ENCODE data around the gene CPNE5. TPM values are rescaled to one million over a fixed set of nuclear protein-coding genes. Genes with fewer than 3 reads are reported as not detected.

The CPNE5 gene
- polyA plus RNA-seq, 3 donors, result 0.47 to 0.85 (median 0.82) TPM

DNA sequence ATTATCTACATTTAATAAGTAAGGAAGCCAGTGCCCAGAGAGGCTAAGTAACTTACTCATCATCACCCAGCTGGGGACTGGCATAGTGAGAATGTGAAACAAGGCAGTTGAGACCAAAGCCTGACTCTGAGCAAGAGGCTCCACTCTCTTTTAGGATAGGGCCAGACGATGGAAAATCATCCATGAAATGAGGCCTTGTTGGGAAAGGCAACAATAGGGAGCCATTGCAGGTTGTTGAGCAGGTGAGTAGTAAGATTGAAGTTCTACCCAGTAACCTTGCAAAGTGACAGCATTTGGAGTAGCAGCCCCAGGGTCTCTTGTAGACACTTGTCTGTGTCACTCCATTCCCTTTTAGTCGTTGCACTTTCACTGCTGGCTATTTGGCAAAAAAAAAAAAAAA lies 2.5 kb upstream of the CPNE5 start:
- H3K27me3 ChIP-seq (ENCODE audit: control insufficient read depth in 2 of 2, insufficient read depth in 2 of 2, low read length in 2 of 2), result peaks cover 29 to 44% of the 10 kb centered on the region in 2 donors
- peaks cover 35% of the 10 kb centered on the region for H3K4me1 Mint-ChIP-seq

DNA sequence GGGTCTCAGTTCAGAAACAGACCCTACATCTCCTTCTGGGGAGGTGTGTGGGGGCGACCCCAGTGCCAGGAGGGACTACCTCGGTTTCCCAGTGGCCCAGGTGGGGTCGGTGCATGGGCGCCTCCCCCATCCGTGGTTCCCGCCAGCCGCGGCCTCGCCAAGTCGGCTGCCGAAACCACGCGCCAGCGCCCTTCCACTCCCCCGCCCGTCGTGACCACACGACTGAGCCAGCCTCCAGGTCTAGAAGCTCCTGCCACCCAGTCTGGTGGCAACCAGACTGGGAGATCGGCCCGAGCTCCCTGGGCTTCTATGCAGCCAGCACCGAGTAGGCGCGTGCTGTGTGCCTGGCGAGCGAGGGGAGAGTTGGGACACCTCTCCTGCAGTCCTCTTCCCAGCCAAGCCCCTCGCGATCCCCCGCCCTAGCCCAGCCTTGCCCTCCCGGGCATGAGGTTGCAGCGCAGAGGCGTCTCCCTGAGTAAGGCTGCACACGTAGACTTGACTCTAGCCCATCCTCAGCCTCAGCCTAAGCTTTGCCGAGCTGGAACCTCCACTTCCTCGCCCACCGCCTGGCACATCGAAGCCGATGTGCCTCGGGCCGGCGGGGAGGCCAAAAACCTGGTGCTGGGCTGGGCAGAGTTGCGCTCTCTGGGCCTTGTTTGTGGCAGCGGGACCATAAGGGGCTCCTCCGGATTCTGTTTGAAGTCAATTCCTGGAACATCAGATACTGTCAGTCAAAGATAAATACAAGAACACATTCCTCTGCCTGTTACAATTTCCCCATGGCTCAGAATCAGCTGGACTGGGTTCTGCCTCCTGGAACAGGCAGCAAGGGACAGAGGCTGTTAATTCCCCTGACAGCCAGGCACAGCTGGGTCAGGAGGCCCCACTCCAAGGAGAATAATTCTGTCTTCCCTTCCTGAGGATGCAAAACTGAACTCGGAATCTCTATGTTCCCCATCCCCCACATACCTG lies 1.5 kb upstream of the CPNE5 start:
- Histone ChIP-seq H2AFZ (ENCODE audit: insufficient read depth, low read depth, low read length, poor library complexity, severe bottlenecking) (peak overlapping the region; percentile 74), H3K9me3 (replicated peaks in 1 of 2; ENCODE audit: control insufficient read depth in 1 of 2, insufficient read depth in 1 of 2, low read length in 2 of 2) (peaks cover 0 to 22% of the 10 kb centered on the region in 2 donors), H3K36me3 (replicated peaks in 1 of 2; ENCODE audit: control insufficient read depth in 1 of 2, insufficient read depth in 2 of 2, low read length in 2 of 2) (no peaks in the 10 kb centered on the region), H3K27me3 (ENCODE audit: control insufficient read depth in 2 of 2, insufficient read depth in 2 of 2, low read length in 2 of 2) (peaks cover 29 to 46% of the 10 kb centered on the region in 2 donors), H3K4me1 (ENCODE audit: control insufficient read depth in 1 of 2, insufficient read depth in 2 of 2, low read length in 2 of 2) (peaks cover 26 to 34% of the 10 kb centered on the region in 2 donors), H3K4me2 (replicated peaks; ENCODE audit: extremely low read depth, low read length, poor library complexity, severe bottlenecking) (peak overlapping the region; percentile 78), H3K4me3 (replicated peaks in 1 of 3; ENCODE audit: low read depth in 2 of 3, low read length in 3 of 3) (peak overlapping the region in 1 of 3 experiments; percentile 68), H3K9ac (ENCODE audit: insufficient read depth, low read length, poor library complexity, severe bottlenecking) (peak overlapping the region; percentile 15), H3K27ac (ENCODE audit: low read depth in 1 of 2, low read length in 2 of 2) (no peak overlapping the region), H3K79me2 (ENCODE audit: insufficient read depth, low read length) (no peaks in the 10 kb centered on the region), H4K20me1 (ENCODE audit: insufficient read depth, low read length) (no peaks in the 10 kb centered on the region)
- H3K4me1 Mint-ChIP-seq, result peaks cover 35% of the 10 kb centered on the region
- peaks cover 8 to 15% of the 10 kb centered on the region in 2 donors for H3K36me3 Mint-ChIP-seq
- 13% methylated on average over 42 of the region's 44 CpGs for WGBS (ENCODE audit: insufficient coverage)
- H3K27me3 Mint-ChIP-seq (ENCODE audit: low read depth in 3 of 3), result peaks cover 42 to 56% (median 46%) of the 10 kb centered on the region in 3 donors
- intact Hi-C loops (cut with micrococcal nuclease), result loop anchor here in 1 of 2 donors (5.0 kb wide), 1 partner anchor 73 kb away; no protein-coding TSS in a partner anchor
- TF ChIP-seq, protein P1, sequence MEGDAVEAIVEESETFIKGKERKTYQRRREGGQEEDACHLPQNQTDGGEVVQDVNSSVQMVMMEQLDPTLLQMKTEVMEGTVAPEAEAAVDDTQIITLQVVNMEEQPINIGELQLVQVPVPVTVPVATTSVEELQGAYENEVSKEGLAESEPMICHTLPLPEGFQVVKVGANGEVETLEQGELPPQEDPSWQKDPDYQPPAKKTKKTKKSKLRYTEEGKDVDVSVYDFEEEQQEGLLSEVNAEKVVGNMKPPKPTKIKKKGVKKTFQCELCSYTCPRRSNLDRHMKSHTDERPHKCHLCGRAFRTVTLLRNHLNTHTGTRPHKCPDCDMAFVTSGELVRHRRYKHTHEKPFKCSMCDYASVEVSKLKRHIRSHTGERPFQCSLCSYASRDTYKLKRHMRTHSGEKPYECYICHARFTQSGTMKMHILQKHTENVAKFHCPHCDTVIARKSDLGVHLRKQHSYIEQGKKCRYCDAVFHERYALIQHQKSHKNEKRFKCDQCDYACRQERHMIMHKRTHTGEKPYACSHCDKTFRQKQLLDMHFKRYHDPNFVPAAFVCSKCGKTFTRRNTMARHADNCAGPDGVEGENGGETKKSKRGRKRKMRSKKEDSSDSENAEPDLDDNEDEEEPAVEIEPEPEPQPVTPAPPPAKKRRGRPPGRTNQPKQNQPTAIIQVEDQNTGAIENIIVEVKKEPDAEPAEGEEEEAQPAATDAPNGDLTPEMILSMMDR (IDR thresholded peaks at IDR 0.05), result no peak
- H3K9me3 Mint-ChIP-seq, result peaks cover 0 to 12% (median 5%) of the 10 kb centered on the region in 7 donors
- H3K4me3 Mint-ChIP-seq, result peak overlapping the region; percentile 77 to 92
- DNase-seq, result no peak
- no peak overlapping the region for H3K27ac Mint-ChIP-seq

More for the DNA sequence above, 2.5 kb upstream of the CPNE5 start:
- H3K9me3 Mint-ChIP-seq, result peaks cover 0 to 12% (median 5%) of the 10 kb centered on the region in 7 donors
- Histone ChIP-seq H3K27ac (ENCODE audit: low read depth in 1 of 2, low read length in 2 of 2) (no peak overlapping the region), H3K79me2 (ENCODE audit: insufficient read depth, low read length) (no peaks in the 10 kb centered on the region), H4K20me1 (ENCODE audit: insufficient read depth, low read length) (no peaks in the 10 kb centered on the region), H3K9me3 (replicated peaks in 1 of 2; ENCODE audit: control insufficient read depth in 1 of 2, insufficient read depth in 1 of 2, low read length in 2 of 2) (peaks cover 0 to 22% of the 10 kb centered on the region in 2 donors), H3K4me1 (ENCODE audit: control insufficient read depth in 1 of 2, insufficient read depth in 2 of 2, low read length in 2 of 2) (peaks cover 26 to 34% of the 10 kb centered on the region in 2 donors), H3K4me3 (replicated peaks in 1 of 3; ENCODE audit: low read depth in 2 of 3, low read length in 3 of 3) (no peak overlapping the region), H3K4me2 (replicated peaks; ENCODE audit: extremely low read depth, low read length, poor library complexity, severe bottlenecking) (no peak overlapping the region), H3K36me3 (replicated peaks in 1 of 2; ENCODE audit: control insufficient read depth in 1 of 2, insufficient read depth in 2 of 2, low read length in 2 of 2) (no peaks in the 10 kb centered on the region), H3K9ac (ENCODE audit: insufficient read depth, low read length, poor library complexity, severe bottlenecking) (no peak overlapping the region), H2AFZ (ENCODE audit: insufficient read depth, low read depth, low read length, poor library complexity, severe bottlenecking) (no peak overlapping the region)
- TF ChIP-seq, protein P1 (IDR thresholded peaks at IDR 0.05), result no peak
- no peak overlapping the region for H3K4me3 Mint-ChIP-seq
- peak overlapping the region in 1 of 7 donors; percentile 46 for H3K27ac Mint-ChIP-seq
- intact Hi-C loops (cut with micrococcal nuclease), result loop anchor here in 1 of 2 donors (5.0 kb wide), 1 partner anchor 74 kb away; no protein-coding TSS in a partner anchor
- H3K27me3 Mint-ChIP-seq (ENCODE audit: low read depth in 3 of 3), result peaks cover 42 to 51% (median 44%) of the 10 kb centered on the region in 3 donors
- peaks cover 8 to 15% of the 10 kb centered on the region in 2 donors for H3K36me3 Mint-ChIP-seq
- WGBS (ENCODE audit: insufficient coverage), result 100% methylated on average over 1 of the region's 2 CpGs
- no peak for DNase-seq

Measured in CD14-positive monocyte (primary cell).